Smooth muscle cell (in vitro differentiated cells): ENCODE measurements around the gene KNTC1. TPM values are rescaled to one million over a fixed set of nuclear protein-coding genes. Genes with fewer than 3 reads are reported as not detected.

ENCODE experiments used
- DNase-seq: peaks from one replicate; lab custom pipeline; 2025; ENCODE audit not compliant: unreplicated experiment; lab: John Stamatoyannopoulos, UW
- H2AFZ ChIP-seq: fragments of 200-600 bp; sonication (generic); 2 replicates; pipeline ENCODE4 v1.6.0; 2016; ENCODE audit warnings: antibody characterized with exemption, low read depth, mild to moderate bottlenecking
- H3F3A ChIP-seq: fragments of 200-600 bp; sonication (generic); 2 replicates; pipeline ENCODE4 v1.6.0; 2017; ENCODE audit warnings: antibody characterized with exemption, low read depth
- H3K27ac ChIP-seq: fragments of 200-600 bp; sonication (generic); 2 replicates; pipeline ENCODE4 v1.5.1; 2016; ENCODE audit warnings: low read depth, mild to moderate bottlenecking
- H3K27me3 ChIP-seq: fragments of 200-600 bp; sonication (generic); 2 replicates; pipeline ENCODE4 v1.6.1; 2016; ENCODE audit warnings: low read depth, mild to moderate bottlenecking
- H3K36me3 ChIP-seq: fragments of 200-600 bp; sonication (generic); 2 replicates; pipeline ENCODE4 v1.5.1; 2016; ENCODE audit warnings: low read depth
- H3K4me1 ChIP-seq: fragments of 200-600 bp; sonication (generic); 2 replicates; pipeline ENCODE4 v1.5.1; 2016; ENCODE audit warnings: low read depth
- H3K4me2 ChIP-seq: fragments of 200-600 bp; sonication (generic); 2 replicates; pipeline ENCODE4 v1.6.0; 2016; ENCODE audit warnings: mild to moderate bottlenecking
- H3K4me3 ChIP-seq: fragments of 200-600 bp; sonication (generic); 2 replicates; pipeline ENCODE4 v1.5.1; 2016; ENCODE audit warnings: mild to moderate bottlenecking
- H3K79me2 ChIP-seq: fragments of 200-600 bp; sonication (generic); 2 replicates; pipeline ENCODE4 v1.6.0; 2016; ENCODE audit warnings: low read depth, mild to moderate bottlenecking
- H3K9ac ChIP-seq: fragments of 200-600 bp; sonication (generic); 2 replicates; pipeline ENCODE4 v1.6.0; 2016; ENCODE audit warnings: low read depth
- H3K9me3 ChIP-seq: fragments of 200-600 bp; sonication (generic); replicated peaks from 2 replicates; pipeline ENCODE4 v1.5.1; 2016; ENCODE audit warnings: low read depth
- H4K20me1 ChIP-seq: fragments of 200-600 bp; sonication (generic); 2 replicates; pipeline ENCODE4 v1.6.0; 2016; ENCODE audit warnings: low read depth
- WGBS: methylation state at CpG from one replicate; pipeline ENCODE4 v1.1.7; 2016; ENCODE audit warnings: low lambda C conversion rate; 5-methylcytosine and 5-hydroxymethylcytosine counted together
- polyA plus RNA-seq: library from polyadenylated mRNA; unstranded; fragments of >200 nt; fragmentation: Nextera tagmentation; extraction: Ambion mirVana; gene quantifications from 2 replicates; pipeline ENCODE4 v1.2.1, GENCODE V29; 2016
- total RNA-seq: library from RNA; depleted of rRNA; stranded (reverse); fragments of >200 nt; gene quantifications from 2 replicates; pipeline ENCODE4 v1.2.3, GENCODE V29; 2014
- TF ChIP-seq, protein P1 (sequence below): fragments of 200-600 bp; sonication (generic); IDR thresholded peaks from 2 replicates; pipeline ENCODE4 v1.5.1; 2017; ENCODE audit warnings: borderline replicate concordance, mild to moderate bottlenecking, antibody characterized with exemption; ENCODE audit not compliant: insufficient read depth, poor library complexity, severe bottlenecking

KNTC1 gene
- total and polyA plus RNA-seq, 2 experiments from 2014 or later: 9.1 to 22.7 TPM

DNA sequence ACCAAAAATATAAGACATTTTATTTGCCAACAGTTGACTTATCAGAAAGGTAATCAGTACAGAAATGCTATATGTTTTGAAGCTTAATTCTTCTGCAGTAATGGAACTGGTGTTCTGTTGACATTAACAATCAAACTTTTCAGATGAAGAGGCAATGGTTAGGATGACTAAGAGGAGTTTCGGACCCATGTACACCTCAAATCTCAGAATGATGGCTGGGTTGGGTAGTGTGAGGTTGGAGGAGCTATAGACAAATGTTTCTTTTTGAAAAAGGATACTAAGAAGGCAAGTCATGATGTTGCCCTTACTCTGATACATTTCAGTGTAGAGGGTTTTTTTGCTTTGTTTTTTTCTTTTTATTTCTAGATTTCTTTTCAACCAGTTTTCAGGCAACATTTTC is 66.9 kb downstream of the KNTC1 start:
- WGBS: 100% methylated on average over 1 of the region's 1 CpG
- H3K79me2 ChIP-seq: no peaks in the 10 kb centered on the region
- no peak overlapping the region for H3K9ac ChIP-seq
- no peaks in the 10 kb centered on the region for H3K36me3 ChIP-seq
- DNase-seq: no peak
- H4K20me1 ChIP-seq: no peaks in the 10 kb centered on the region
- H3K27me3 ChIP-seq: no peaks in the 10 kb centered on the region
- no peak overlapping the region for H3K27ac ChIP-seq
- H3K4me1 ChIP-seq: no peaks in the 10 kb centered on the region
- TF ChIP-seq, protein P1, sequence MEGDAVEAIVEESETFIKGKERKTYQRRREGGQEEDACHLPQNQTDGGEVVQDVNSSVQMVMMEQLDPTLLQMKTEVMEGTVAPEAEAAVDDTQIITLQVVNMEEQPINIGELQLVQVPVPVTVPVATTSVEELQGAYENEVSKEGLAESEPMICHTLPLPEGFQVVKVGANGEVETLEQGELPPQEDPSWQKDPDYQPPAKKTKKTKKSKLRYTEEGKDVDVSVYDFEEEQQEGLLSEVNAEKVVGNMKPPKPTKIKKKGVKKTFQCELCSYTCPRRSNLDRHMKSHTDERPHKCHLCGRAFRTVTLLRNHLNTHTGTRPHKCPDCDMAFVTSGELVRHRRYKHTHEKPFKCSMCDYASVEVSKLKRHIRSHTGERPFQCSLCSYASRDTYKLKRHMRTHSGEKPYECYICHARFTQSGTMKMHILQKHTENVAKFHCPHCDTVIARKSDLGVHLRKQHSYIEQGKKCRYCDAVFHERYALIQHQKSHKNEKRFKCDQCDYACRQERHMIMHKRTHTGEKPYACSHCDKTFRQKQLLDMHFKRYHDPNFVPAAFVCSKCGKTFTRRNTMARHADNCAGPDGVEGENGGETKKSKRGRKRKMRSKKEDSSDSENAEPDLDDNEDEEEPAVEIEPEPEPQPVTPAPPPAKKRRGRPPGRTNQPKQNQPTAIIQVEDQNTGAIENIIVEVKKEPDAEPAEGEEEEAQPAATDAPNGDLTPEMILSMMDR: no peak
- H2AFZ ChIP-seq: no peak overlapping the region
- no peaks in the 10 kb centered on the region for H3K9me3 ChIP-seq
- no peak overlapping the region for H3K4me2 ChIP-seq
- no peak overlapping the region for H3K4me3 ChIP-seq
- no peaks in the 10 kb centered on the region for H3F3A ChIP-seq

DNA sequence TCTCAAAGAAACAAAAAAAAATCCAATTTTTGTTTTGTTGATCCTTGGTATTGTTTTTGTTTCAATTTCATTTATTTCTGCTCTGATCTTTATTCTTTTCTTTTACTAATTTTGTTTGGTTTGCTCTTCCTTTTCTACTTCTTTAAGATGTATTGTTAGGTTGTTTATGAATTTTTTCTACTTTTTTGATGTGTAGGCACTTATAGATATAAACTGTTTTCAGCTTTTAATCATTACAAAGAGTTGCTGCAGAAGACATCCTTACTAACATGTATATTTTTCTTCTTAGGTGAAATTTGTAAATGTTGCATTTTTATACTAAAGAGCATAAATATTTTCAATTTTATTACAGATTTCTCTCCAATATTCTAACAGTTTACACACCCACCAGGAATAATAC is 69.8 kb downstream of the KNTC1 start:
- H3K9ac ChIP-seq: no peak overlapping the region
- H3K4me3 ChIP-seq: no peak overlapping the region
- no peak overlapping the region for H2AFZ ChIP-seq
- no peaks in the 10 kb centered on the region for H4K20me1 ChIP-seq
- H3K4me2 ChIP-seq: no peak overlapping the region
- H3K9me3 ChIP-seq: no peaks in the 10 kb centered on the region
- H3K4me1 ChIP-seq: no peaks in the 10 kb centered on the region
- TF ChIP-seq, protein P1: no peak
- DNase-seq: no peak
- no peaks in the 10 kb centered on the region for H3F3A ChIP-seq
- no peaks in the 10 kb centered on the region for H3K79me2 ChIP-seq
- no peaks in the 10 kb centered on the region for H3K36me3 ChIP-seq
- H3K27ac ChIP-seq: no peak overlapping the region
- H3K27me3 ChIP-seq: no peaks in the 10 kb centered on the region

DNA sequence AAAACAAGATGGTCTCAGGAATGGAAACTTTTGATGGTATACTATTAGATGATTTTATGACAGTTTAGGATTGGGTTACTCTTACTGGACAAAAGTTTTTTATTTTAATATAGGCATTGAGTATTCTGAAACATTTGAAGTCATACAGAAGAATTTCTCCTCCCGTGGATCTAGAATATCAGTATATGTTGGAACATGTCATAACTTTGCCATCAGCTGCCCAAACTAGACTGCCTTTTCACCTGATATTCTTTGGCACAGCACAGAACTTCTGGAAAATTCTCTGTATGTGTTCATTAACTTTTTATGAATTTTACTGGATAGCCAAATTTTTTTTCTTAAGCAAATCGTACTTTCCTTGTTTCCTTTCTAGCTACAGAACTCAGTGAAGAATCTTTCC is 75.4 kb downstream of the KNTC1 start:
- H3K36me3 ChIP-seq: no peaks in the 10 kb centered on the region
- TF ChIP-seq, protein P1: no peak
- no peak overlapping the region for H3K9ac ChIP-seq
- H2AFZ ChIP-seq: no peak overlapping the region
- H3K79me2 ChIP-seq: no peaks in the 10 kb centered on the region
- H3K4me3 ChIP-seq: no peak overlapping the region
- DNase-seq: no peak
- H3K27ac ChIP-seq: no peak overlapping the region
- no peaks in the 10 kb centered on the region for H3F3A ChIP-seq
- 92% methylated on average over 2 of the region's 2 CpGs for WGBS
- no peaks in the 10 kb centered on the region for H3K9me3 ChIP-seq
- no peaks in the 10 kb centered on the region for H3K27me3 ChIP-seq
- H4K20me1 ChIP-seq: no peaks in the 10 kb centered on the region
- H3K4me1 ChIP-seq: no peaks in the 10 kb centered on the region
- no peak overlapping the region for H3K4me2 ChIP-seq

DNA sequence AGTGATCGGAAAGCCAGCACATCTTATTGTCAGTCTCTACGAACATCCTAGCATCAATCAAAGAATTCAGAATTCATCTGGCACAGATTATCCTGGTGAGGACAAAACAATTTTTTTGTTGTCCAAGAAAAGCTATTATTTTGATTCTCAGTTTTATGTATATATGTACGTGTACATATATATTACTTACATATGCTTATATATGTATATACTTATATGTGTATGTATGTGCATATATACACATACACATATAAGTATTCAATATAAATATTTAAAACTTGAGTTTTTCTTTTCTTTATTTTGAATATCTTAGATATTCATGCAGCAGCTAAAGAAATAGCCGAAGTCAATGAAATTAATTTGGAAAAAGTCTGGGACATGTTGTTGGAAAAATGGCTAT is 77.9 kb downstream of the KNTC1 start:
- Histone ChIP-seq H3K9ac (no peak overlapping the region), H3K4me3 (no peak overlapping the region)

More for the DNA sequence above, 77.9 kb downstream of the KNTC1 start:
- Histone ChIP-seq H3K9me3 (no peaks in the 10 kb centered on the region), H3K4me2 (no peak overlapping the region), H3F3A (no peaks in the 10 kb centered on the region), H3K4me1 (no peaks in the 10 kb centered on the region), H3K27ac (no peak overlapping the region), H3K36me3 (no peaks in the 10 kb centered on the region), H2AFZ (no peak overlapping the region), H3K79me2 (no peaks in the 10 kb centered on the region), H3K27me3 (no peaks in the 10 kb centered on the region), H4K20me1 (no peaks in the 10 kb centered on the region)
- no peak for DNase-seq
- TF ChIP-seq, protein P1: no peak
- WGBS: 98% methylated on average over 4 of the region's 4 CpGs
